Measurements from ENCODE around the gene CPB1. TPM values are rescaled to one million over a fixed set of nuclear protein-coding genes. Genes with fewer than 3 reads are reported as not detected.

CPB1 gene
- polyA plus RNA-seq, 3 donors from 2014 or later = not detected

GRCh38 chr3:148879256-148879655 is 51.6 kb downstream of the CPB1 start:
- Mint-ChIP-seq H3K4me1 (no peaks in the 10 kb centered on the region), H3K27ac (no peak overlapping the region), H3K27me3 (ENCODE audit: low read depth in 3 of 3) (peaks cover 0 to 3% (median 0%) of the 10 kb centered on the region in 3 donors), H3K4me3 (no peak overlapping the region), H3K36me3 (no peaks in the 10 kb centered on the region), H3K9me3 (no peaks in the 10 kb centered on the region)
- DNase-seq = no peak

- DNase-seq = no peak
- no peaks in the 10 kb centered on the region for H3K9me3 Mint-ChIP-seq
- no peak overlapping the region for H3K27ac Mint-ChIP-seq
- H3K27me3 Mint-ChIP-seq (ENCODE audit: low read depth in 3 of 3) = peaks cover 0 to 3% (median under 1%) of the 10 kb centered on the region in 3 donors
- no peaks in the 10 kb centered on the region for H3K4me1 Mint-ChIP-seq
- no peak overlapping the region for H3K4me3 Mint-ChIP-seq
- no peaks in the 10 kb centered on the region for H3K36me3 Mint-ChIP-seq
These were observed 53.1 kb downstream of the CPB1 start for GRCh38 chr3:148880681-148881080.

- H3K4me3 Mint-ChIP-seq = no peak overlapping the region
- H3K36me3 Mint-ChIP-seq = no peaks in the 10 kb centered on the region
- H3K27me3 Mint-ChIP-seq (ENCODE audit: low read depth in 3 of 3) = peaks cover 0 to 3% (median 2%) of the 10 kb centered on the region in 3 donors
- DNase-seq = no peak
- no peaks in the 10 kb centered on the region for H3K4me1 Mint-ChIP-seq
- H3K9me3 Mint-ChIP-seq = no peaks in the 10 kb centered on the region
- no peak overlapping the region for H3K27ac Mint-ChIP-seq
These were observed 53.7 kb downstream of the CPB1 start for GRCh38 chr3:148881286-148881685.

GRCh38 chr3:148882288-148882687 is 54.7 kb downstream of the CPB1 start:
- no peaks in the 10 kb centered on the region for H3K36me3 Mint-ChIP-seq
- no peak overlapping the region for H3K27ac Mint-ChIP-seq
- H3K4me1 Mint-ChIP-seq = no peaks in the 10 kb centered on the region
- H3K27me3 Mint-ChIP-seq (ENCODE audit: low read depth in 3 of 3) = peaks cover 0 to 3% (median 2%) of the 10 kb centered on the region in 3 donors
- no peak for DNase-seq
- H3K9me3 Mint-ChIP-seq = no peaks in the 10 kb centered on the region
- H3K4me3 Mint-ChIP-seq = no peak overlapping the region

GRCh38 chr3:148883163-148883562 is 55.6 kb downstream of the CPB1 start:
- no peaks in the 10 kb centered on the region for H3K36me3 Mint-ChIP-seq
- no peak for DNase-seq
- H3K4me1 Mint-ChIP-seq = no peaks in the 10 kb centered on the region
- H3K9me3 Mint-ChIP-seq = no peaks in the 10 kb centered on the region
- H3K27ac Mint-ChIP-seq = no peak overlapping the region
- H3K4me3 Mint-ChIP-seq = no peak overlapping the region
- H3K27me3 Mint-ChIP-seq (ENCODE audit: low read depth in 3 of 3) = peaks cover 0 to 3% (median 2%) of the 10 kb centered on the region in 3 donors

- no peaks in the 10 kb centered on the region for H3K4me1 Mint-ChIP-seq
- H3K27ac Mint-ChIP-seq = no peak overlapping the region
- H3K9me3 Mint-ChIP-seq = no peaks in the 10 kb centered on the region
- no peak for DNase-seq
- H3K27me3 Mint-ChIP-seq (ENCODE audit: low read depth in 3 of 3) = peaks cover 0 to 3% (median under 1%) of the 10 kb centered on the region in 3 donors
- no peak overlapping the region for H3K4me3 Mint-ChIP-seq
- no peaks in the 10 kb centered on the region for H3K36me3 Mint-ChIP-seq
These were observed 56.6 kb downstream of the CPB1 start for GRCh38 chr3:148884261-148884660.

GRCh38 chr3:148889828-148890227 is 62.2 kb downstream of the CPB1 start:
- Mint-ChIP-seq H3K4me3 (no peak overlapping the region), H3K4me1 (no peaks in the 10 kb centered on the region), H3K9me3 (no peaks in the 10 kb centered on the region), H3K27ac (no peak overlapping the region), H3K36me3 (no peaks in the 10 kb centered on the region), H3K27me3 (ENCODE audit: low read depth in 3 of 3) (peaks cover 1 to 6% (median 2%) of the 10 kb centered on the region in 3 donors)
- DNase-seq = no peak

- no peak for DNase-seq
- Mint-ChIP-seq H3K9me3 (no peaks in the 10 kb centered on the region), H3K36me3 (no peaks in the 10 kb centered on the region), H3K4me1 (no peaks in the 10 kb centered on the region), H3K4me3 (no peak overlapping the region), H3K27me3 (ENCODE audit: low read depth in 3 of 3) (peaks cover 1 to 2% (median 2%) of the 10 kb centered on the region in 3 donors), H3K27ac (no peak overlapping the region)
These were observed 68.5 kb downstream of the CPB1 start for GRCh38 chr3:148896062-148896461.

- peaks cover 1 to 8% (median 3%) of the 10 kb centered on the region in 3 donors for H3K27me3 Mint-ChIP-seq (ENCODE audit: low read depth in 3 of 3)
- H3K27ac Mint-ChIP-seq = no peak overlapping the region
- no peaks in the 10 kb centered on the region for H3K4me1 Mint-ChIP-seq
- H3K4me3 Mint-ChIP-seq = no peak overlapping the region
- DNase-seq = no peak
- no peaks in the 10 kb centered on the region for H3K36me3 Mint-ChIP-seq
- no peaks in the 10 kb centered on the region for H3K9me3 Mint-ChIP-seq
These were observed 74.6 kb downstream of the CPB1 start for GRCh38 chr3:148901987-148902791.

GRCh38 chr3:148903022-148903442 is 75.4 kb downstream of the CPB1 start:
- Mint-ChIP-seq H3K4me1 (no peaks in the 10 kb centered on the region), H3K9me3 (no peaks in the 10 kb centered on the region), H3K27me3 (ENCODE audit: low read depth in 3 of 3) (peaks cover 0 to 9% (median 5%) of the 10 kb centered on the region in 3 donors), H3K27ac (no peak overlapping the region), H3K4me3 (no peak overlapping the region), H3K36me3 (no peaks in the 10 kb centered on the region)
- no peak for DNase-seq

- no peaks in the 10 kb centered on the region for H3K4me1 Mint-ChIP-seq
- DNase-seq = no peak
- no peak overlapping the region for H3K4me3 Mint-ChIP-seq
- no peaks in the 10 kb centered on the region for H3K36me3 Mint-ChIP-seq
- H3K27me3 Mint-ChIP-seq (ENCODE audit: low read depth in 3 of 3) = peaks cover 0 to 11% (median 5%) of the 10 kb centered on the region in 3 donors
- H3K9me3 Mint-ChIP-seq = no peaks in the 10 kb centered on the region
- no peak overlapping the region for H3K27ac Mint-ChIP-seq
These were observed 76.3 kb downstream of the CPB1 start for GRCh38 chr3:148903941-148904340.

GRCh38 chr3:148906667-148907066 is 79.1 kb downstream of the CPB1 start:
- Mint-ChIP-seq H3K4me1 (no peaks in the 10 kb centered on the region), H3K27me3 (ENCODE audit: low read depth in 3 of 3) (peaks cover under 1 to 20% (median 5%) of the 10 kb centered on the region in 3 donors), H3K4me3 (no peak overlapping the region), H3K27ac (no peak overlapping the region), H3K36me3 (no peaks in the 10 kb centered on the region), H3K9me3 (no peaks in the 10 kb centered on the region)
- no peak for DNase-seq

All from immature natural killer cell (primary cell).